ENCODE data around the gene PHLPP1.

Gene PHLPP1

GRCh38 chr18:62953663-62954062, 238.3 kb downstream of the PHLPP1 start:
- no peak for DNase-seq

- no peak for DNase-seq
Observed at GRCh38 chr18:62954366-62954765, 239.0 kb downstream of the PHLPP1 start.

GRCh38 chr18:62957885-62958472, 242.6 kb downstream of the PHLPP1 start:
- DNase-seq, result no peak

GRCh38 chr18:62959481-62959880, 244.1 kb downstream of the PHLPP1 start:
- DNase-seq, result no peak

GRCh38 chr18:62963507-62963906, 248.2 kb downstream of the PHLPP1 start:
- no peak for DNase-seq

- no peak for DNase-seq
Observed at GRCh38 chr18:62964432-62964831, 249.1 kb downstream of the PHLPP1 start.

- no peak for DNase-seq
Observed at GRCh38 chr18:62967089-62967488, 251.7 kb downstream of the PHLPP1 start.

GRCh38 chr18:62973689-62974088, 258.3 kb downstream of the PHLPP1 start:
- no peak for DNase-seq

GRCh38 chr18:62974388-62974787, 259.0 kb downstream of the PHLPP1 start:
- no peak for DNase-seq

GRCh38 chr18:62974928-62975675, 259.8 kb downstream of the PHLPP1 start:
- no peak for DNase-seq

GRCh38 chr18:62975785-62976184, 260.4 kb downstream of the PHLPP1 start:
- DNase-seq, result no peak

- no peak for DNase-seq
Observed at GRCh38 chr18:62976227-62976626, 260.9 kb downstream of the PHLPP1 start.

- DNase-seq, result no peak
Observed at GRCh38 chr18:62977512-62977911, 262.2 kb downstream of the PHLPP1 start.

GRCh38 chr18:62978251-62979049, 263.1 kb downstream of the PHLPP1 start:
- DNase-seq, result no peak

- no peak for DNase-seq
Observed at GRCh38 chr18:62979176-62979575, 263.8 kb downstream of the PHLPP1 start.

GRCh38 chr18:62979900-62980299, 264.6 kb downstream of the PHLPP1 start:
- no peak for DNase-seq

- DNase-seq, result no peak
Observed at GRCh38 chr18:62981566-62981965, 266.2 kb downstream of the PHLPP1 start.

- no peak for DNase-seq
Observed at GRCh38 chr18:62982600-62983251, 267.4 kb downstream of the PHLPP1 start.

GRCh38 chr18:62984656-62985315, 269.4 kb downstream of the PHLPP1 start:
- DNase-seq, result no peak

GRCh38 chr18:62986490-62986889, 271.1 kb downstream of the PHLPP1 start:
- DNase-seq, result no peak

GRCh38 chr18:62987055-62987830, 271.9 kb downstream of the PHLPP1 start:
- no peak for DNase-seq

- no peak for DNase-seq
Observed at GRCh38 chr18:62987859-62988258, 272.5 kb downstream of the PHLPP1 start.
